Measurements from ENCODE around the gene RASGEF1C.

DNA sequence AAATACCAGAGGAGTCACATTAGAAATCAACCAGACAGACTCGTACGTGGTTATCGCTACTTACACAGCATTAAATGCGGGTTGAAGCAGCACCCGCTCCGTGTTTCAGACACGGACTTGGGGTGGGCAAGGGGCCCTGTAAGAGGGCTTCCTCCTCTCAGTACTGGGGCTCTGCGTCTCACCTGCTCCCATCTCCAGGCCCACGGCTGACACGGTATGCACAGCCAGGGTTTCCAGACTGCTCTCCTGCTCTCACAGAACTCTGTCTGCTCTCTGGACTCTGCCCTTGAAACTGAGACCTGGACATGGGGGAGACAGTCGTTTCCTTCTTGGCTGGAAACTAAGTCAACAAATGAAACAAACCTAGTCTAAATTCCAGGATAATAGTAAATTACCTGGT lies 24.7 kb upstream of the RASGEF1C start:
- no peak for TF ChIP-seq EZH2 (IDR thresholded peaks at IDR 0.05)
- no peak for TF ChIP-seq POLR2AphosphoS5 (IDR thresholded peaks at IDR 0.05; ENCODE audit: borderline replicate concordance, low read depth, low read length)
- TF ChIP-seq FOXP2 (optimal IDR thresholded peaks at IDR 0.05; ENCODE audit: control extremely low read depth, extremely low read length, insufficient read depth): no peak
